K562 (cell line): ENCODE results near the gene CRADD. TPM values are rescaled to one million over a fixed set of nuclear protein-coding genes. Genes with fewer than 3 reads are reported as not detected.

ENCODE experiments used
- ATF1 ChIP-seq, 2 experiments: fragments of 450-650 bp in 1 of 2; IDR thresholded peaks; 2 replicates each; pipeline ENCODE4 v1.6.1; 2016; ENCODE audit warnings: missing compliant biosample characterization in 1 of 2, missing genetic modification characterization in 1 of 2
- CHCHD3 ChIP-seq: fragments of 250-450 bp; sonication (Bioruptor Pico); IDR thresholded peaks from 2 replicates; pipeline ENCODE4 v2.1.2; 2022; ENCODE audit warnings: mild to moderate bottlenecking
- CREB1 ChIP-seq, 2 experiments: sonication (generic) in 1 of 2; formaldehyde crosslinking in 1 of 2; IDR thresholded peaks; 2 replicates each; pipeline versions ENCODE4 v1.6.1 to v1.8.0; 2012 to 2022; ENCODE audit warnings: inconsistent platforms in 1 of 2, mild to moderate bottlenecking in 1 of 2, missing genetic modification reagents in 1 of 2, moderate library complexity in 1 of 2
- HNRNPH1 ChIP-seq: fragments of 200-400 bp; formaldehyde crosslinking; optimal IDR thresholded peaks from 2 replicates; pipeline ENCODE3; 2017; ENCODE audit warnings: low read depth, mild to moderate bottlenecking, low read length, moderate library complexity
- polyA plus RNA-seq, 8 experiments: library from polyadenylated mRNA; depleted of rRNA in 4 of 8; stranded (reverse) in 5 of 8; unstranded in 3 of 8; fragments of >200 nt; fragmentation: Nextera tagmentation in 2 of 8; fragmentation: Illumina TruSeq in 1 of 8; extraction: Ambion mirVana in 2 of 8; extraction: Trizol in 1 of 8; gene quantifications; 2 replicates each; pipeline versions ENCODE4 v1.2.1 to v1.2.3, GENCODE V29; 2011 to 2014; ENCODE audit warnings: inconsistent platforms in 1 of 8, missing spikeins in 1 of 8
- total RNA-seq, 7 experiments: library from RNA; depleted of rRNA in 6 of 7; stranded (reverse); fragments of >200 nt in 6 of 7; fragmentation: Illumina TruSeq in 2 of 7; extraction: Trizol in 2 of 7; gene quantifications; 2 replicates each; pipeline versions ENCODE4 v1.2.1 to v1.2.3, GENCODE V29; 2011 to 2021; ENCODE audit warnings: low replicate concordance in 1 of 7
- TF ChIP-seq, protein P1 (sequence below): sonication (generic); formaldehyde crosslinking; IDR thresholded peaks from 2 replicates; pipeline ENCODE4 v1.8.1; 2023; ENCODE audit warnings: mild to moderate bottlenecking, missing genetic modification reagents
- TF ChIP-seq, protein P2 (sequence below), 2 experiments: fragments of 450-650 bp in 1 of 2; sonication (generic) in 1 of 2; formaldehyde crosslinking in 1 of 2; IDR thresholded peaks; 2 replicates each; pipeline versions ENCODE4 v1.7.1 to v1.9.0; 2016 to 2022; ENCODE audit warnings: inconsistent platforms in 1 of 2, mild to moderate bottlenecking in 1 of 2, missing genetic modification reagents in 1 of 2
- TF ChIP-seq, protein P3 (sequence below), 2 experiments: fragments of 450-650 bp; conservative IDR thresholded peaks; 2 replicates each; pipeline ENCODE4 v1.6.1; 2017; ENCODE audit warnings: mild to moderate bottlenecking in 2 of 2, moderate library complexity in 2 of 2

Gene CRADD
- total and polyA plus RNA-seq, 9 of the 15 experiments (the other 6 are each of a cell fraction or from before 2014, with no cell fraction given): 20.5 to 41.1 (median 25.9) TPM

DNA sequence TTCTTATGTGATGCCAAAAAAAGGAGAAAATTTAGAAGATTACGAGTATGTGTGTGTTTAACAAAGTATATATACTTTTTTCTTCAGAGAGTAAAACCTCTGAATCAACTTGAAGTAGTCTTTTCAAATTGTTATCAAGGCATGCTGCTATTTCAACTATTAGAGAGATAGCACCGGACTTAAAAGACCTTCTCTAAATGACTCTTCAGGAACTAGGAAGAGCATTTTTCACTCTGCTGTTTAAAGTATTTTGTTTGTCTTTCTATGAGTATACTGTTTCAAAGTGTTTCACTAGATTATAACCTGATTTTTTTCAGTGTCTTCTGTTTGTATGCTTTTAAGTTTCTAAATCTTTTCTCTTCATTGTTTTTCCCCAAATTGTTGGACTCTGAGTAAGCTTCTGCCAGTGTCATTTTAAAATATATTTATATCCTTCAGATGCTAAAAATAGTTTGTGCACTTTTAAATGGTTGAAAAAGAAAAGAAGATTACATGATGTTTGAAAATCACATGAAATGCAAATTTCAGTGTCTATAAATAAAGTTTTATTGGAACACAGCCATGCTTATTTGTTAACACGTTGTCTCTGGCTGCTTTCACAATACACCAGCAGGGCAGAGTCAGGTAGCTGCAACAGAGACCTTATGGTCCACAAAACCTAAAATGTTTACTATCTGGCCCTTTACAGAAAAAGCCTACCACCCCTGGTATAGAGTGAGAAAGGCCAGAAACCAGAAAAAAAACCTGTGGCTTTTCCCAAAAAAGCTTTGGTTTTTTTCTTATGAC, 21.3 kb downstream of the CRADD start (continued):
- TF ChIP-seq, protein P1, sequence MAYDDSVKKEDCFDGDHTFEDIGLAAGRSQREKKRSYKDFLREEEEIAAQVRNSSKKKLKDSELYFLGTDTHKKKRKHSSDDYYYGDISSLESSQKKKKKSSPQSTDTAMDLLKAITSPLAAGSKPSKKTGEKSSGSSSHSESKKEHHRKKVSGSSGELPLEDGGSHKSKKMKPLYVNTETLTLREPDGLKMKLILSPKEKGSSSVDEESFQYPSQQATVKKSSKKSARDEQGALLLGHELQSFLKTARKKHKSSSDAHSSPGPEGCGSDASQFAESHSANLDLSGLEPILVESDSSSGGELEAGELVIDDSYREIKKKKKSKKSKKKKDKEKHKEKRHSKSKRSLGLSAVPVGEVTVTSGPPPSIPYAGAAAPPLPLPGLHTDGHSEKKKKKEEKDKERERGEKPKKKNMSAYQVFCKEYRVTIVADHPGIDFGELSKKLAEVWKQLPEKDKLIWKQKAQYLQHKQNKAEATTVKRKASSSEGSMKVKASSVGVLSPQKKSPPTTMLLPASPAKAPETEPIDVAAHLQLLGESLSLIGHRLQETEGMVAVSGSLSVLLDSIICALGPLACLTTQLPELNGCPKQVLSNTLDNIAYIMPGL: no peak
- TF ChIP-seq HNRNPH1 (no peak), CHCHD3 (CRISPR knock-in tag) (no peak), CREB1 (IDR thresholded peaks at IDR 0.05) (no peak), CREB1 (CRISPR knock-in tag; IDR thresholded peaks at IDR 0.05) (no peak), ATF1 (CRISPR knock-in tag; IDR thresholded peaks at IDR 0.05) (no peak), ATF1 (tag; IDR thresholded peaks at IDR 0.05) (0 out of 2 replicates have a peak, but pooled peaks have one; percentile 18)
- TF ChIP-seq, protein P2, sequence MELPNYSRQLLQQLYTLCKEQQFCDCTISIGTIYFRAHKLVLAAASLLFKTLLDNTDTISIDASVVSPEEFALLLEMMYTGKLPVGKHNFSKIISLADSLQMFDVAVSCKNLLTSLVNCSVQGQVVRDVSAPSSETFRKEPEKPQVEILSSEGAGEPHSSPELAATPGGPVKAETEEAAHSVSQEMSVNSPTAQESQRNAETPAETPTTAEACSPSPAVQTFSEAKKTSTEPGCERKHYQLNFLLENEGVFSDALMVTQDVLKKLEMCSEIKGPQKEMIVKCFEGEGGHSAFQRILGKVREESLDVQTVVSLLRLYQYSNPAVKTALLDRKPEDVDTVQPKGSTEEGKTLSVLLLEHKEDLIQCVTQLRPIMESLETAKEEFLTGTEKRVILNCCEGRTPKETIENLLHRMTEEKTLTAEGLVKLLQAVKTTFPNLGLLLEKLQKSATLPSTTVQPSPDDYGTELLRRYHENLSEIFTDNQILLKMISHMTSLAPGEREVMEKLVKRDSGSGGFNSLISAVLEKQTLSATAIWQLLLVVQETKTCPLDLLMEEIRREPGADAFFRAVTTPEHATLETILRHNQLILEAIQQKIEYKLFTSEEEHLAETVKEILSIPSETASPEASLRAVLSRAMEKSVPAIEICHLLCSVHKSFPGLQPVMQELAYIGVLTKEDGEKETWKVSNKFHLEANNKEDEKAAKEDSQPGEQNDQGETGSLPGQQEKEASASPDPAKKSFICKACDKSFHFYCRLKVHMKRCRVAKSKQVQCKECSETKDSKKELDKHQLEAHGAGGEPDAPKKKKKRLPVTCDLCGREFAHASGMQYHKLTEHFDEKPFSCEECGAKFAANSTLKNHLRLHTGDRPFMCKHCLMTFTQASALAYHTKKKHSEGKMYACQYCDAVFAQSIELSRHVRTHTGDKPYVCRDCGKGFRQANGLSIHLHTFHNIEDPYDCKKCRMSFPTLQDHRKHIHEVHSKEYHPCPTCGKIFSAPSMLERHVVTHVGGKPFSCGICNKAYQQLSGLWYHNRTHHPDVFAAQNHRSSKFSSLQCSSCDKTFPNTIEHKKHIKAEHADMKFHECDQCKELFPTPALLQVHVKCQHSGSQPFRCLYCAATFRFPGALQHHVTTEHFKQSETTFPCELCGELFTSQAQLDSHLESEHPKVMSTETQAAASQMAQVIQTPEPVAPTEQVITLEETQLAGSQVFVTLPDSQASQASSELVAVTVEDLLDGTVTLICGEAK (IDR thresholded peaks at IDR 0.05): peak; percentile 100
- TF ChIP-seq, protein P2 (CRISPR knock-in tag; IDR thresholded peaks at IDR 0.05): peak; percentile 98
- TF ChIP-seq, protein P3, sequence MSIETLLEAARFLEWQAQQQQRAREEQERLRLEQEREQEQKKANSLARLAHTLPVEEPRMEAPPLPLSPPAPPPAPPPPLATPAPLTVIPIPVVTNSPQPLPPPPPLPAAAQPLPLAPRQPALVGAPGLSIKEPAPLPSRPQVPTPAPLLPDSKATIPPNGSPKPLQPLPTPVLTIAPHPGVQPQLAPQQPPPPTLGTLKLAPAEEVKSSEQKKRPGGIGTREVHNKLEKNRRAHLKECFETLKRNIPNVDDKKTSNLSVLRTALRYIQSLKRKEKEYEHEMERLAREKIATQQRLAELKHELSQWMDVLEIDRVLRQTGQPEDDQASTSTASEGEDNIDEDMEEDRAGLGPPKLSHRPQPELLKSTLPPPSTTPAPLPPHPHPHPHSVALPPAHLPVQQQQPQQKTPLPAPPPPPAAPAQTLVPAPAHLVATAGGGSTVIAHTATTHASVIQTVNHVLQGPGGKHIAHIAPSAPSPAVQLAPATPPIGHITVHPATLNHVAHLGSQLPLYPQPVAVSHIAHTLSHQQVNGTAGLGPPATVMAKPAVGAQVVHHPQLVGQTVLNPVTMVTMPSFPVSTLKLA (conservative IDR thresholded peaks at IDR 0.05): peak; percentile 44 to 62; a peak in 2 of 4 replicates
